ENCODE results near the gene ADCYAP1R1. TPM values are rescaled to one million over a fixed set of nuclear protein-coding genes. Genes with fewer than 3 reads are reported as not detected.

The ADCYAP1R1 gene
- total and polyA plus RNA-seq, 2 donors (not counting 1 experiment from before 2014, with no cell fraction given), result not detected

DNA sequence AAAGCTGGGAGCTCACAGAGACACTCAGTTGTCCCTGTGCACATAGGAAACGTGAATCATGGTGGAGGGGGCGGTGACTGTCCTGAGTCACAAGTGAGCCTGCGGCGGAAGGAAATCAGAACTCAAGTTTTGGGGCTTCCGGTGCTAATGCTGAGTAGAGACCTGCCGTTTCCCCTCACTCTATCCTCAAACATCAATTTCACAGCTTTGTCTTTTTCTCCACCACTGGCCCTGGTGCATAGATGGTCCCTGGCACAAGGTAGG is 21.9 kb downstream of the ADCYAP1R1 start:
- H3K79me2 ChIP-seq (ENCODE audit: control insufficient read depth, insufficient read depth, low read length), result no peaks in the 10 kb centered on the region
- no peaks in the 10 kb centered on the region for H3K4me1 ChIP-seq (ENCODE audit: control insufficient read depth in 2 of 2, insufficient read depth in 2 of 2, low read length in 2 of 2)
- ATAC-seq (ENCODE audit: low read depth) (no peak), DNase-seq (no peak)
- no peak overlapping the region for H3K4me3 ChIP-seq (ENCODE audit: control extremely low read depth in 1 of 5, extremely low read depth in 1 of 5, insufficient read depth in 1 of 5, low read depth in 2 of 5, low read length in 4 of 5)
- CTCF ChIA-PET, result interaction anchor here (0.7 kb wide), 1 partner anchor 50 kb away, joined by 4 read pairs; no protein-coding TSS in a partner anchor
- POLR2A ChIA-PET, result no interaction called here
- H4K20me1 ChIP-seq (ENCODE audit: control insufficient read depth, insufficient read depth, low read length, poor library complexity, severe bottlenecking), result no peaks in the 10 kb centered on the region
- H2AFZ ChIP-seq (ENCODE audit: insufficient read depth, low read depth, low read length, poor library complexity, severe bottlenecking), result no peak overlapping the region
- H3K9ac ChIP-seq (ENCODE audit: low read length), result no peak overlapping the region
- intact Hi-C loops (cut with micrococcal nuclease), result no loop called here
- WGBS (ENCODE audit: insufficient coverage), result 79% methylated on average over 5 of the region's 6 CpGs
- H3K4me2 ChIP-seq (replicated peaks; ENCODE audit: low read depth, low read length, poor library complexity, severe bottlenecking), result no peak overlapping the region
- TF ChIP-seq, protein P1, sequence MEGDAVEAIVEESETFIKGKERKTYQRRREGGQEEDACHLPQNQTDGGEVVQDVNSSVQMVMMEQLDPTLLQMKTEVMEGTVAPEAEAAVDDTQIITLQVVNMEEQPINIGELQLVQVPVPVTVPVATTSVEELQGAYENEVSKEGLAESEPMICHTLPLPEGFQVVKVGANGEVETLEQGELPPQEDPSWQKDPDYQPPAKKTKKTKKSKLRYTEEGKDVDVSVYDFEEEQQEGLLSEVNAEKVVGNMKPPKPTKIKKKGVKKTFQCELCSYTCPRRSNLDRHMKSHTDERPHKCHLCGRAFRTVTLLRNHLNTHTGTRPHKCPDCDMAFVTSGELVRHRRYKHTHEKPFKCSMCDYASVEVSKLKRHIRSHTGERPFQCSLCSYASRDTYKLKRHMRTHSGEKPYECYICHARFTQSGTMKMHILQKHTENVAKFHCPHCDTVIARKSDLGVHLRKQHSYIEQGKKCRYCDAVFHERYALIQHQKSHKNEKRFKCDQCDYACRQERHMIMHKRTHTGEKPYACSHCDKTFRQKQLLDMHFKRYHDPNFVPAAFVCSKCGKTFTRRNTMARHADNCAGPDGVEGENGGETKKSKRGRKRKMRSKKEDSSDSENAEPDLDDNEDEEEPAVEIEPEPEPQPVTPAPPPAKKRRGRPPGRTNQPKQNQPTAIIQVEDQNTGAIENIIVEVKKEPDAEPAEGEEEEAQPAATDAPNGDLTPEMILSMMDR (IDR thresholded peaks at IDR 0.05), result no peak
- no peak for TF ChIP-seq EZH2 (IDR thresholded peaks at IDR 0.05; ENCODE audit: borderline replicate concordance, insufficient read depth, low read depth, low read length, poor library complexity, severe bottlenecking)
- no peaks in the 10 kb centered on the region for H3K27me3 ChIP-seq (replicated peaks in 1 of 4; ENCODE audit: control extremely low read depth in 1 of 4, control insufficient read depth in 3 of 4, insufficient read depth in 4 of 4, low read length in 3 of 4)
- Mint-ChIP-seq H3K27me3 (no peaks in the 10 kb centered on the region), H3K9me3 (ENCODE audit: insufficient read depth) (no peaks in the 10 kb centered on the region), H3K4me3 (no peak overlapping the region), H3K27ac (no peak overlapping the region), H3K4me1 (no peaks in the 10 kb centered on the region)
- H3K36me3 ChIP-seq (replicated peaks in 1 of 2; ENCODE audit: control extremely low read depth in 1 of 2, control insufficient read depth in 1 of 2, extremely low read depth in 1 of 2, insufficient read depth in 2 of 2, low read length in 1 of 2), result no peaks in the 10 kb centered on the region
- peaks cover 0 to 13% (median 0%) of the 10 kb centered on the region in 3 donors for H3K9me3 ChIP-seq (ENCODE audit: control extremely low read depth in 1 of 3, control insufficient read depth in 2 of 3, insufficient read depth in 1 of 3, low read length in 2 of 3)
- H3K27ac ChIP-seq (ENCODE audit: low read length in 2 of 2), result no peak overlapping the region

DNA sequence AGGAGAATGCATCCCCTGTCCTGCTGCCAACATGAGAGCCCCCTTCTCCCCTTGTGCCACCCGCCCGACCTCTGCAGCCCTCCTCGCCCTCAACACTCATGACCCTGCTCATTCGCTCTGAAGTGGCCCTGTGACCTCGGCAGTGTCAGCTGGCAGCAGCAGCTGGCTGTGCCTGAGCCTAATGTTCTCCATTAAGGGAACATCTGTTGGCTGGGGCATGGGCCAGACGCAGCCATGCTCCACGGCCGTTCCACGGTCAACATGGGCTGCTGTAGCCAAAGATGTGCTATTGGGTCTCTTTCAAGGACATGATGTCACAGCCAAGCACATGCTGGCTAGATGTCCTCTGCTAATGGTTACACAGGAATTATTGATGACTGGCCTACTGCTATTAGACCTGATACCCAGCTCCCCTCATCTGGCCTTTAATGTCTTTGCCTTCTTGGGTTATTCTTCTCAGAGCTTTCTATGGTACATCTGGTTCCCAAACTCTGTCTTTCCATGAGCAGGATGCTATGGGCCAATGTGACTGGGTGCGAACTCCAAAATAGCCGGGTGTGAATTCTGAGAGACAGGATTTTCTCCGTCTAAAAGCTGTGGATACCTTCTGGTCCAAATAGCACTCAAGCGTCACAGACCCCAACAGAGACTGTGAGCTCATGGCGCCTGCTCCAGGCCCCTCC is 22.4 kb downstream of the ADCYAP1R1 start:
- no peak overlapping the region for H3K27ac ChIP-seq (ENCODE audit: low read length in 2 of 2)
- H3K9me3 Mint-ChIP-seq (ENCODE audit: insufficient read depth), result no peaks in the 10 kb centered on the region
- H3K4me3 ChIP-seq (ENCODE audit: control extremely low read depth in 1 of 5, extremely low read depth in 1 of 5, insufficient read depth in 1 of 5, low read depth in 2 of 5, low read length in 4 of 5), result no peak overlapping the region
- no peaks in the 10 kb centered on the region for H3K27me3 ChIP-seq (replicated peaks in 1 of 4; ENCODE audit: control extremely low read depth in 1 of 4, control insufficient read depth in 3 of 4, insufficient read depth in 4 of 4, low read length in 3 of 4)
- H3K79me2 ChIP-seq (ENCODE audit: control insufficient read depth, insufficient read depth, low read length), result no peaks in the 10 kb centered on the region
- no peaks in the 10 kb centered on the region for H3K4me1 ChIP-seq (ENCODE audit: control insufficient read depth in 2 of 2, insufficient read depth in 2 of 2, low read length in 2 of 2)
- no peaks in the 10 kb centered on the region for H3K27me3 Mint-ChIP-seq
- POLR2A ChIA-PET, result no interaction called here
- H3K4me1 Mint-ChIP-seq, result no peaks in the 10 kb centered on the region
- no peak overlapping the region for H2AFZ ChIP-seq (ENCODE audit: insufficient read depth, low read depth, low read length, poor library complexity, severe bottlenecking)
- no peak for ATAC-seq (ENCODE audit: low read depth)
- no peak overlapping the region for H3K9ac ChIP-seq (ENCODE audit: low read length)
- no peaks in the 10 kb centered on the region for H4K20me1 ChIP-seq (ENCODE audit: control insufficient read depth, insufficient read depth, low read length, poor library complexity, severe bottlenecking)
- peaks cover 0 to 13% (median 0%) of the 10 kb centered on the region in 3 donors for H3K9me3 ChIP-seq (ENCODE audit: control extremely low read depth in 1 of 3, control insufficient read depth in 2 of 3, insufficient read depth in 1 of 3, low read length in 2 of 3)
- no peak overlapping the region for H3K4me3 Mint-ChIP-seq
- no peak overlapping the region for H3K4me2 ChIP-seq (replicated peaks; ENCODE audit: low read depth, low read length, poor library complexity, severe bottlenecking)
- WGBS (ENCODE audit: insufficient coverage), result 94% methylated on average over 14 of the region's 14 CpGs
- TF ChIP-seq, protein P1 (IDR thresholded peaks at IDR 0.05), result no peak
- no peak for TF ChIP-seq EZH2 (IDR thresholded peaks at IDR 0.05; ENCODE audit: borderline replicate concordance, insufficient read depth, low read depth, low read length, poor library complexity, severe bottlenecking)
- CTCF ChIA-PET, result interaction anchor here (0.7 kb wide), 1 partner anchor 49 kb away, joined by 4 read pairs; no protein-coding TSS in a partner anchor
- H3K36me3 ChIP-seq (replicated peaks in 1 of 2; ENCODE audit: control extremely low read depth in 1 of 2, control insufficient read depth in 1 of 2, extremely low read depth in 1 of 2, insufficient read depth in 2 of 2, low read length in 1 of 2), result no peaks in the 10 kb centered on the region
- intact Hi-C loops (cut with micrococcal nuclease), result no loop called here
- DNase-seq, result no peak
- H3K27ac Mint-ChIP-seq, result no peak overlapping the region
